A673 (cell line): ENCODE data around the gene PREX1.

Experiments
- EZH2 ChIP-seq: fragments of 200-600 bp; sonication (generic); IDR thresholded peaks from 2 replicates; pipeline ENCODE4 v1.6.1; 2017; ENCODE audit warnings: borderline replicate concordance, low read depth, mild to moderate bottlenecking, mixed read lengths, antibody characterized with exemption, low read length; ENCODE audit not compliant: poor library complexity, severe bottlenecking
- TF ChIP-seq, protein P1 (sequence below): fragments of 300-800, 200-600 bp; sonication (generic); conservative IDR thresholded peaks from 2 replicates; pipeline ENCODE4 v1.5.1; 2017; ENCODE audit warnings: low read depth, mild to moderate bottlenecking, antibody characterized with exemption, low read length, moderate library complexity, mixed read lengths

- TF ChIP-seq, protein P1, sequence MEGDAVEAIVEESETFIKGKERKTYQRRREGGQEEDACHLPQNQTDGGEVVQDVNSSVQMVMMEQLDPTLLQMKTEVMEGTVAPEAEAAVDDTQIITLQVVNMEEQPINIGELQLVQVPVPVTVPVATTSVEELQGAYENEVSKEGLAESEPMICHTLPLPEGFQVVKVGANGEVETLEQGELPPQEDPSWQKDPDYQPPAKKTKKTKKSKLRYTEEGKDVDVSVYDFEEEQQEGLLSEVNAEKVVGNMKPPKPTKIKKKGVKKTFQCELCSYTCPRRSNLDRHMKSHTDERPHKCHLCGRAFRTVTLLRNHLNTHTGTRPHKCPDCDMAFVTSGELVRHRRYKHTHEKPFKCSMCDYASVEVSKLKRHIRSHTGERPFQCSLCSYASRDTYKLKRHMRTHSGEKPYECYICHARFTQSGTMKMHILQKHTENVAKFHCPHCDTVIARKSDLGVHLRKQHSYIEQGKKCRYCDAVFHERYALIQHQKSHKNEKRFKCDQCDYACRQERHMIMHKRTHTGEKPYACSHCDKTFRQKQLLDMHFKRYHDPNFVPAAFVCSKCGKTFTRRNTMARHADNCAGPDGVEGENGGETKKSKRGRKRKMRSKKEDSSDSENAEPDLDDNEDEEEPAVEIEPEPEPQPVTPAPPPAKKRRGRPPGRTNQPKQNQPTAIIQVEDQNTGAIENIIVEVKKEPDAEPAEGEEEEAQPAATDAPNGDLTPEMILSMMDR, result no peak
- TF ChIP-seq EZH2, result no peak
Measured at GRCh38 chr20:48761023-48761785, 66.6 kb downstream of the PREX1 start.
